ENCODE data around the gene CS. TPM values are rescaled to one million over a fixed set of nuclear protein-coding genes. Genes with fewer than 3 reads are reported as not detected.
A peak's percentile ranks its signal among the peaks of the same experiment; 100 is the strongest.

Gene CS
- total and polyA plus RNA-seq, 2 of the 4 experiments (the other 2 are of a cell fraction), result 139 to 146 TPM

DNA sequence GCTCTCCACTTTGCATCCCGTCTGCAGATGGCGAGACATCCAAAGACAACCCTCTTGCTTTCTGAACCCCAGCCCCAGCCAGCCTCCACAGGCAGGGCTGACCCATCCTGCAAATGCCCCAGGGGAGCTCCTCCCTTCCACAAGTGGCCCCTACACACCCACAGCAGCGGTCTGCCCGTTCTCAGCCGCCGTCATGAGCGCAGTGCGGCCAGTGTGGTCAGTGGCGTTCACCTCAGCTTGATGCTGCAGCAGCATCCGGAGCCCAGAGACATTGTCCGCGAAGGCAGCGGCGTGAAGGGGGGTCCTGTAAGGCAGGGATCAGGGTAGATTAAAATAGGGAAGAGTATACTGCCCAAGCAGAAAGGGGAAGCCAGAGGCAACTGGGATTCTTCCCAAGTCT, 55.6 kb downstream of the CS start:
- Histone ChIP-seq H3K9me3 (ENCODE audit: control insufficient read depth, insufficient read depth, low read length) (no peaks in the 10 kb centered on the region), H3K9ac (ENCODE audit: low read depth, low read length) (no peak overlapping the region), H3K56ac (ENCODE audit: extremely low read depth, insufficient read depth, low read length) (no peak overlapping the region), H3K4ac (ENCODE audit: low read depth, low read length) (no peak overlapping the region), H2AFZ (replicated peaks; ENCODE audit: low read length, poor library complexity) (peak overlapping the region; percentile 11), H3K23ac (ENCODE audit: low read depth, low read length) (no peak overlapping the region), H3K27ac (ENCODE audit: insufficient read depth, low read length) (no peak overlapping the region), H2BK5ac (ENCODE audit: low read depth, low read length, poor library complexity, severe bottlenecking) (no peak overlapping the region), H3K4me1 (ENCODE audit: control insufficient read depth, insufficient read depth, low read length) (peaks cover 7% of the 10 kb centered on the region), H3K36me3 (ENCODE audit: control insufficient read depth, insufficient read depth, low read length) (peaks cover 87% of the 10 kb centered on the region), H4K20me1 (ENCODE audit: insufficient read depth, low read length) (peaks cover 26% of the 10 kb centered on the region), H3K79me1 (ENCODE audit: low read depth in 1 of 2, low read length in 2 of 2) (peaks cover 17 to 64% of the 10 kb centered on the region in 2 experiments), H3K4me3 (ENCODE audit: insufficient read depth, low read depth, low read length) (no peak overlapping the region), H2AK5ac (ENCODE audit: low read depth, low read length) (no peak overlapping the region), H4K8ac (ENCODE audit: low read depth in 2 of 2, low read length in 2 of 2) (no peak overlapping the region), H2BK20ac (ENCODE audit: low read depth, low read length) (no peak overlapping the region), H3K9me1 (ENCODE audit: insufficient read depth, low read length) (peaks cover 9% of the 10 kb centered on the region; the same call in 1 of the 2 replicates), H2AK9ac (replicated peaks; ENCODE audit: low read depth, low read length, poor library complexity) (no peak overlapping the region), H3K14ac (replicated peaks; ENCODE audit: low read depth, low read length) (no peak overlapping the region), H2BK120ac (ENCODE audit: low read depth, low read length) (no peak overlapping the region), H2BK15ac (ENCODE audit: low read depth, low read length) (no peak overlapping the region), H4K5ac (ENCODE audit: low read depth, low read length) (no peak overlapping the region), H4K91ac (ENCODE audit: insufficient read depth, low read depth, low read length) (no peak overlapping the region), H3K18ac (ENCODE audit: low read depth, low read length) (no peak overlapping the region), H3K27me3 (ENCODE audit: control insufficient read depth, insufficient read depth, low read length) (no peaks in the 10 kb centered on the region), H3K4me2 (ENCODE audit: low read depth, low read length) (no peak overlapping the region)
- dilution Hi-C loops (cut with HindIII; ENCODE audit: low sequenced_read_pairs, unreplicated experiment) (no loop called here), intact Hi-C loops (cut with micrococcal nuclease) (no loop called here), in situ Hi-C loops (cut with MboI; ENCODE audit: low sequenced_read_pairs) (no loop called here)
- whole genome bisulfite sequencing, 2 experiments (ENCODE audit: extremely low coverage in 2 of 2, insufficient read length in 1 of 2), result no CpG with 5 or more reads among the region's 14 CpGs
- ChIA-PET POLR2A (ENCODE audit: unreplicated experiment) (no interaction called here), CTCF (no interaction called here)
- no peak for TF ChIP-seq SMC3 (IDR thresholded peaks at IDR 0.05; ENCODE audit: low read depth, low read length)
- TF ChIP-seq, protein P1, sequence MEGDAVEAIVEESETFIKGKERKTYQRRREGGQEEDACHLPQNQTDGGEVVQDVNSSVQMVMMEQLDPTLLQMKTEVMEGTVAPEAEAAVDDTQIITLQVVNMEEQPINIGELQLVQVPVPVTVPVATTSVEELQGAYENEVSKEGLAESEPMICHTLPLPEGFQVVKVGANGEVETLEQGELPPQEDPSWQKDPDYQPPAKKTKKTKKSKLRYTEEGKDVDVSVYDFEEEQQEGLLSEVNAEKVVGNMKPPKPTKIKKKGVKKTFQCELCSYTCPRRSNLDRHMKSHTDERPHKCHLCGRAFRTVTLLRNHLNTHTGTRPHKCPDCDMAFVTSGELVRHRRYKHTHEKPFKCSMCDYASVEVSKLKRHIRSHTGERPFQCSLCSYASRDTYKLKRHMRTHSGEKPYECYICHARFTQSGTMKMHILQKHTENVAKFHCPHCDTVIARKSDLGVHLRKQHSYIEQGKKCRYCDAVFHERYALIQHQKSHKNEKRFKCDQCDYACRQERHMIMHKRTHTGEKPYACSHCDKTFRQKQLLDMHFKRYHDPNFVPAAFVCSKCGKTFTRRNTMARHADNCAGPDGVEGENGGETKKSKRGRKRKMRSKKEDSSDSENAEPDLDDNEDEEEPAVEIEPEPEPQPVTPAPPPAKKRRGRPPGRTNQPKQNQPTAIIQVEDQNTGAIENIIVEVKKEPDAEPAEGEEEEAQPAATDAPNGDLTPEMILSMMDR (conservative IDR thresholded peaks at IDR 0.05; ENCODE audit: low read depth, low read length), result no peak
- TF ChIP-seq POLR2A (IDR thresholded peaks at IDR 0.05; ENCODE audit: low read depth, low read length), result no peak
- no peak for TF ChIP-seq RFX5 (IDR thresholded peaks at IDR 0.05; ENCODE audit: low read depth, low read length)
- no peak for TF ChIP-seq NFE2L2 (IDR thresholded peaks at IDR 0.05; ENCODE audit: low read depth, low read length)
- TF ChIP-seq CHD1 (IDR thresholded peaks at IDR 0.05; ENCODE audit: low read depth, low read length), result no peak
- TF ChIP-seq MXI1 (IDR thresholded peaks at IDR 0.05; ENCODE audit: borderline replicate concordance, low read depth, low read length), result no peak
- no peak for TF ChIP-seq RCOR1 (IDR thresholded peaks at IDR 0.05; ENCODE audit: insufficient replicate concordance, low read length)
- TF ChIP-seq MAZ (IDR thresholded peaks at IDR 0.05; ENCODE audit: borderline replicate concordance, low read depth, low read length), result no peak
- TF ChIP-seq BHLHE40 (IDR thresholded peaks at IDR 0.05; ENCODE audit: low read depth, low read length), result no peak
- no peak for TF ChIP-seq CEBPB (IDR thresholded peaks at IDR 0.05; ENCODE audit: low read depth, low read length)
- TF ChIP-seq FOS (IDR thresholded peaks at IDR 0.05; ENCODE audit: low read depth, low read length), result no peak
- TF ChIP-seq, protein P2, sequence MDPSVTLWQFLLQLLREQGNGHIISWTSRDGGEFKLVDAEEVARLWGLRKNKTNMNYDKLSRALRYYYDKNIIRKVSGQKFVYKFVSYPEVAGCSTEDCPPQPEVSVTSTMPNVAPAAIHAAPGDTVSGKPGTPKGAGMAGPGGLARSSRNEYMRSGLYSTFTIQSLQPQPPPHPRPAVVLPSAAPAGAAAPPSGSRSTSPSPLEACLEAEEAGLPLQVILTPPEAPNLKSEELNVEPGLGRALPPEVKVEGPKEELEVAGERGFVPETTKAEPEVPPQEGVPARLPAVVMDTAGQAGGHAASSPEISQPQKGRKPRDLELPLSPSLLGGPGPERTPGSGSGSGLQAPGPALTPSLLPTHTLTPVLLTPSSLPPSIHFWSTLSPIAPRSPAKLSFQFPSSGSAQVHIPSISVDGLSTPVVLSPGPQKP (IDR thresholded peaks at IDR 0.05; ENCODE audit: borderline replicate concordance, low read depth, low read length), result no peak
- TF ChIP-seq MAFK (IDR thresholded peaks at IDR 0.05; ENCODE audit: low read depth, low read length), result no peak
- TF ChIP-seq, protein P3, sequence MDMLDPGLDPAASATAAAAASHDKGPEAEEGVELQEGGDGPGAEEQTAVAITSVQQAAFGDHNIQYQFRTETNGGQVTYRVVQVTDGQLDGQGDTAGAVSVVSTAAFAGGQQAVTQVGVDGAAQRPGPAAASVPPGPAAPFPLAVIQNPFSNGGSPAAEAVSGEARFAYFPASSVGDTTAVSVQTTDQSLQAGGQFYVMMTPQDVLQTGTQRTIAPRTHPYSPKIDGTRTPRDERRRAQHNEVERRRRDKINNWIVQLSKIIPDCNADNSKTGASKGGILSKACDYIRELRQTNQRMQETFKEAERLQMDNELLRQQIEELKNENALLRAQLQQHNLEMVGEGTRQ (IDR thresholded peaks at IDR 0.05; ENCODE audit: low read depth, low read length), result no peak
- TF ChIP-seq RAD21 (IDR thresholded peaks at IDR 0.05; ENCODE audit: low read length), result no peak
- BruUV-seq (replicated peaks), result no TSS peak
- DNase-seq (no peak), ATAC-seq (ENCODE audit: low read depth) (no peak)
